LNCAP (cell line): ENCODE results near the gene MANEA.

Experiments used
- TF ChIP-seq, protein P1 (sequence below): fragments of 450-650 bp; IDR thresholded peaks from 2 replicates; pipeline ENCODE4 v1.5.1; 2017; ENCODE audit warnings: mild to moderate bottlenecking

MANEA gene, protein sequence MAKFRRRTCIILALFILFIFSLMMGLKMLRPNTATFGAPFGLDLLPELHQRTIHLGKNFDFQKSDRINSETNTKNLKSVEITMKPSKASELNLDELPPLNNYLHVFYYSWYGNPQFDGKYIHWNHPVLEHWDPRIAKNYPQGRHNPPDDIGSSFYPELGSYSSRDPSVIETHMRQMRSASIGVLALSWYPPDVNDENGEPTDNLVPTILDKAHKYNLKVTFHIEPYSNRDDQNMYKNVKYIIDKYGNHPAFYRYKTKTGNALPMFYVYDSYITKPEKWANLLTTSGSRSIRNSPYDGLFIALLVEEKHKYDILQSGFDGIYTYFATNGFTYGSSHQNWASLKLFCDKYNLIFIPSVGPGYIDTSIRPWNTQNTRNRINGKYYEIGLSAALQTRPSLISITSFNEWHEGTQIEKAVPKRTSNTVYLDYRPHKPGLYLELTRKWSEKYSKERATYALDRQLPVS

DNA sequence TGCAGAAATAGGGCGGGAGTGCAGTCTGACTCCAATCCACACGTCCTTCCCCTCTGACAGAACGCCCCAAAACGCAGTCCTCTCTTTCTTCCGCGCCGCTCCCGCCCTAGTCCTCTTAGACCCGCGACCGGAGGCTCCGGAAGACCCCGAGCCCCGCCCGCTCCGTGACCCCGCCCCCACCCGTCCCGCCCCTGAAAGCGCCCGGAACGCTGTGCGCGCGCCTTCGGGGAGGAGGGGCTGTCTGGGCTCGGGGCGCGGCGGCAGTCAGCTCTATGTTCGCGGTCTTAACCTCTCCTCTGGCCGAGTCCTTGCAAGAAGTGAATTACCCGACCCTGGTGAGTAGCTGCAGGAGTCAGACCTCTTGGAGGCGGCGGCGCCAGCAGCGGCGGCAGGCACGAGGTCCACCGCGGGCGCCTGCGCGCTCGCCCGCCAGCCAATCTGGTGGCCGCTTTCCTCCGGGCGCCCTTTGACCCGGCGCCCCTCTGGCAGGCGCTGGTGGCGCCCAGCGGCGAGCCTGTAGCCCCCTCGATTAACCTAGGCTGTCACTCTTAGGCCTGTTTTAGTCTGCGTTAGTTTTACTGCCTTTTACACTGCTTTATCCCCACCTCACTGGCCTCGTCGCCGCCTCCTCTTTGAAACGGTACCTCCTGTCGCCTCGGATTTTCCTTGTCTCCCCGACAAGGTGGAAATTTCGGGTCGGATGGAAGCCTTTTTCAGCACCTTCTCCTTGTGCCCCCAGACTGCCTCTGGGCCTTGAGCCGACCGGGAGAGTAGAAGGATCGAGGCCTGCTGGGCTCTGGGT lies at the start of gene MANEA:
MANEA (plus strand) TSS at position 232 of the 802 bp plus-strand sequence. CDS start 8,905 bp downstream, outside the sequence.
- TF ChIP-seq, protein P1, sequence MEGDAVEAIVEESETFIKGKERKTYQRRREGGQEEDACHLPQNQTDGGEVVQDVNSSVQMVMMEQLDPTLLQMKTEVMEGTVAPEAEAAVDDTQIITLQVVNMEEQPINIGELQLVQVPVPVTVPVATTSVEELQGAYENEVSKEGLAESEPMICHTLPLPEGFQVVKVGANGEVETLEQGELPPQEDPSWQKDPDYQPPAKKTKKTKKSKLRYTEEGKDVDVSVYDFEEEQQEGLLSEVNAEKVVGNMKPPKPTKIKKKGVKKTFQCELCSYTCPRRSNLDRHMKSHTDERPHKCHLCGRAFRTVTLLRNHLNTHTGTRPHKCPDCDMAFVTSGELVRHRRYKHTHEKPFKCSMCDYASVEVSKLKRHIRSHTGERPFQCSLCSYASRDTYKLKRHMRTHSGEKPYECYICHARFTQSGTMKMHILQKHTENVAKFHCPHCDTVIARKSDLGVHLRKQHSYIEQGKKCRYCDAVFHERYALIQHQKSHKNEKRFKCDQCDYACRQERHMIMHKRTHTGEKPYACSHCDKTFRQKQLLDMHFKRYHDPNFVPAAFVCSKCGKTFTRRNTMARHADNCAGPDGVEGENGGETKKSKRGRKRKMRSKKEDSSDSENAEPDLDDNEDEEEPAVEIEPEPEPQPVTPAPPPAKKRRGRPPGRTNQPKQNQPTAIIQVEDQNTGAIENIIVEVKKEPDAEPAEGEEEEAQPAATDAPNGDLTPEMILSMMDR = no peak

DNA sequence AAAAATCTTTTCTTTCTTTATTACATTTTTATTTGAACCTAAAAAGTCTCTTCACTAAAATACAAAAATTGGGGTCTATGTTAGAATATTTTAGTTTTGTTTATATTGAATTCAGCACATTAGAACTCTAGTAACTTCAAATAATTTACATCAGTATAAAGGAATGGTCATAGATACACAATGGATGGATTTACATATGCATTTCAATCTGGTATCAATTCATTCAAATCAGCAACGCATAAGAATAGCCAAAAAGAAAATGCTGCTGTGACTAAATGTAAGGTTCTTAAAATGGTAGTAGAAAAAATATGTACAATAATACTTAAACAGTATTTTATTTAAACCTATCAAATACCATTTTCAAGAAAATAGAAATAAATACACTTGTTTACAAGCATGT lies 47.6 kb upstream of the MANEA start:
- TF ChIP-seq, protein P1 = no peak

DNA sequence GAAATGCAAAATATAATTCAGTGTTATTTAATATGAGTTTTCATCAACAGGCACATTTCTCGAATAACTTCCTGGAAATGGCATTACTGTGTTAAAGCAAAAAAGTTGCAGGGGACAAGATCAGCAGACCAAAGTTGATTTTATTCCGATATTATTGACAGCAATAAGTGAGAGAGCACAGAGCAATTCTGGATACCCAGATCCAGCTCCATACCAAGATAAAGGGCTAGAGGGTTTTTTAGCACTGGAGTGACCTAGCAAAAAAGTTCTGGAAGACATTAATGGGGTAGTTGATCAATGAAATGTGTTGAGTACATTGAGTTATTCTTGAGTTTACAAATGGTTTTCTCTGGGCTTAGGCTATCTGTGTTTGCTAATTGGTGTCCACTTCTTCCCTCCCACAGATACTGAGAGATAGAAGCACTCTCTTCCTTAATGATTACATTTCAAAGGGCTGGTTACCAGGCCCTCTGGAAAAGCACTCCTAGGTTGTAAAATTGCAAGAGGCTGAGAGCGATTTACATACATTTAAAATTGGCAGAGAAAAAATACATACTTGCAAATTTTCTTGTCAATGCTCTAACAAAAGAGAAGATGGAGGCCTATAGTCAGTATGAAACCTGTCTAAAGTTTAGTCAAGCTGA lies 47.0 kb upstream of the MANEA start:
- TF ChIP-seq, protein P1 = no peak

DNA sequence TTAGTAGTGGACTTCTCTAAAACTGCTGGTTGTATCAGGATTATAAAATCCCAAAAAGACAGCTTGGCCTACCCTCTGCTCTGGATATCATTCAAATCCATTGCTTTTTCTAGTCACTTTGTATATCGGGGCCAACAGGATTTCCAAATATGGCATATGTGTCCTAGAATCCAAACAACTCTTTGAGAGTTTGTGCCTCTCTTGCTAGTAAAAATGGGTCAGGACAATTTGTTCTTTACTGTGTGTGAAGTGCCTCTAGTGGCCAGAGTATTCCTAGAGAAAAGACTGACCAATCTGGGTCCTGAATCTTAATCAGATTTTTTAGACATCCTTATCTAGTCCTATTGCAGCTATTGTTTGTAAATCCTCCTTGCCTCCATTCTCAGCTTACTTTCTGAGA lies 33.5 kb upstream of the MANEA start:
- TF ChIP-seq, protein P1 = peak; percentile 28; the same call in 1 of the 2 replicates

DNA sequence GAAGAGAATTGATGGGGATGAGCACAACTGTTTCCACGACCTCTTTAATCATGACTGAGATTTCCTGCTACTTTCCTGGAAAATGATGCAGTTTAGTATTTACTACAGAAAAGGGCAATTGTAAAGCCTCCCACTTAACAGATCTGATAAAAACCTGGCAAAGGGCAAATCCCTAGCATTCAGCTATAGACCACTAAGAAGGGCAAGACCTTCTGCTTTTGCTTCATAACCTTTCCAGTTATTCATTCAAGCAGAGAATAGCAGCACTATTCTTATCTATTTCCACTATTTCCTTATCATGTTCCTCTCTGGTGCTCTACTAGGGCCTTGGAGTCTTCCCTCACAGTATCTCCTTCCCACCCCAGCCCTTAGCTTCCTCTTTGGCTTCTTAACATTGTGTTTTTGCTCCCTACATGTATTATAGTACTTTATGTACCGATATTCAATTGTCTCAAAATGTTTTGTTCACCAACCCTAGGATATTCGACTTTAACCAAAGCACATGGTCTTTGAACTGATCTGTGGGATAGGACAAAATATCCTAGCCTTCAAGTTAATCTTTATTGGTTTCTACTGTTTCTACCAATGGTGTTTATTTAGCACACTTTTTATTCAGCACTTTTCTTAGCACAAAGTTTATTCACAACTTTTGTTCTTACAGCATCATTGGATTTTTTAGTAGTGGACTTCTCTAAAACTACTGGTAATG lies 32.7 kb upstream of the MANEA start:
- TF ChIP-seq, protein P1 = no peak

DNA sequence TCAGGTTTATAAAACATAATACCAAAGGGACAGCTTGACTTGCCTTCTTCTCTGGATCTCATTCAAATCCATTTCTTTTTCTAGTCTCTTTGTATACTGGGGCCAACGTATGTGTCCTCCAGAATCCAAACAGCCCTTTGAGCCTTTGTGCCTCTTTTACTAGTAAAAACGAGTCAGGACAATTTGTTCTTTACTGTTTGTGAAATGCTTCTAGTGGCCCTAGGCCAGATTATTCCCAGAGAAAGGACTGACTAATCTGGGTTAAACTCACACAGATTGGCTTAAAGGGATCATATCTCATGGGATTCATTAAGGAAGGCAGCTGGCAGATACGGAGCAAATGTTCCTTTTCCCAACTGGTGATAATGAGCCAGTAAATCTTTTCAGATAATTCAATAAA lies 32.1 kb upstream of the MANEA start:
- TF ChIP-seq, protein P1 = no peak

DNA sequence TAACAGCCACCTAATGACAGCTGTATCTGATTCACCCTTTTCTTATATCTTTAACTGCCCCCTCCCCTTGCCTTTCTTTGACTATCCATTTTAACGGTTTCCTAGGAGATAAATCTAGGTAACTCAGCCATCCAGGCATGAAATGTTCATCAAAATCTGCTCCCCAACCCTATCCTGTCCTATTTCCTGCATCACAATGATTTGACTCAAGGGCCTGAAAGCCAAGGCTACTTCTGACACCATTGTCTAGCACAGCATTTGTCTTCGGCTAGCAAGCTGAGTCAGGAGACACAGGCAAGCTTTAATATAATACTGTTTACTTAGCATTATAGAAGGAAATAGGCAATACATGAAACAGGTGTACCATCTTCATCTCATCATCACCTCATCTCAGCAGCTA lies 31.6 kb upstream of the MANEA start:
- TF ChIP-seq, protein P1 = no peak
